D341Med (cell line): ENCODE results near the gene C9orf43.
A peak's percentile ranks its signal among the peaks of the same experiment; 100 is the strongest.
"Not testable (repeated sequence)": the region's sequence is repeated elsewhere in the genome, so short reads cannot be mapped to it uniquely, and the experiment has no call there.

Source experiments
- DNase-seq: peaks from one replicate; pipeline ENCODE4 v3.0.0; 2012; ENCODE audit warnings: low spot score

The C9orf43 gene, protein sequence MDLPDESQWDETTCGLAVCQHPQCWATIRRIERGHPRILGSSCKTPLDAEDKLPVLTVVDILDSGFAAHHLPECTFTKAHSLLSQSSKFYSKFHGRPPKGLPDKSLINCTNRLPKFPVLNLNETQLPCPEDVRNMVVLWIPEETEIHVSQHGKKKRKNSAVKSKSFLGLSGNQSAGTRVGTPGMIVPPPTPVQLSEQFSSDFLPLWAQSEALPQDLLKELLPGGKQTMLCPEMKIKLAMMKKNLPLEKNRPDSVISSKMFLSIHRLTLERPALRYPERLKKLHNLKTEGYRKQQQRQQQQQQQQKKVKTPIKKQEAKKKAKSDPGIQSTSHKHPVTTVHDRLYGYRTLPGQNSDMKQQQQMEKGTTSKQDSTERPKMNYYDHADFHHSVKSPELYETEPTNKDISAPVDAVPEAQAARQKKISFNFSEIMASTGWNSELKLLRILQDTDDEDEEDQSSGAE

GRCh38 chr9:113410207-113410864 lies at the start of gene C9orf43, which contains the start of gene POLE3:
C9orf43 (plus strand) TSS chr9:113410747; CDS start chr9:113413494, 2,747 bp downstream.
POLE3 (minus strand) TSS chr9:113410675; CDS start chr9:113410293, 382 bp downstream.
- DNase-seq: peak; percentile 96

DNA sequence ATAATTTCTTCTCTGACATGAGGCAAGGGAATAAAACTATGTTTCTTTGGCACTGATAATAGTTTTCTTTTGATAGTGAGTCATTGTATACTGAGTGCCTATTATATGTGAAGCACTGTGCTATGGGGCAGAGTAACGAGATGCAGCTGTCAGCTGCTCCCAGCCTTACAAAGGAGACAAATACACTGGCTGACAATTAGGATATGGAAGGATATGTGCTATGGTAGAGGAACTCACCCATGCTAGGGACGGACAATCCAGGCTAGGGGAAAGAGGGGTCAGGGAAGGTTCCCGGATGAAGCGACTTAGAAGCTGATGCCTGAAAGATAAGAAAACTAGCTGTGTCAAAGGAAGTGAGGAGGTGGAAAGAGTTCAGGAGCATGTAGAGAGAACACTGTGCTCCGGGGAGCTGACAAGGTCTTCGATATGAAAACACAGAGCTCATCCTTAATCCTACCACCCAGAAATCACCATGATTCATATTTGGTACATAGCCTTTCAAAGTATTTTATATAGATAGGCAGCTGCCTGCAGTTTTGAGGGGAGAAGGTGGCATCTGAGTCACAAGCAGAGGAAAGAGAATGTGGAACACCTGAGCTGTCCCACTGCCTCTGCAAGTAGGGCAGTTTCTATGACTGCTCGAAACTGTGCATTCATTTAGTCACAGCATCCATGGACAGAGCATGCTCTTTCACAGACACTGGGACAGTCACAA lies 49.1 kb upstream of the C9orf43 start:
- no peak for DNase-seq

DNA sequence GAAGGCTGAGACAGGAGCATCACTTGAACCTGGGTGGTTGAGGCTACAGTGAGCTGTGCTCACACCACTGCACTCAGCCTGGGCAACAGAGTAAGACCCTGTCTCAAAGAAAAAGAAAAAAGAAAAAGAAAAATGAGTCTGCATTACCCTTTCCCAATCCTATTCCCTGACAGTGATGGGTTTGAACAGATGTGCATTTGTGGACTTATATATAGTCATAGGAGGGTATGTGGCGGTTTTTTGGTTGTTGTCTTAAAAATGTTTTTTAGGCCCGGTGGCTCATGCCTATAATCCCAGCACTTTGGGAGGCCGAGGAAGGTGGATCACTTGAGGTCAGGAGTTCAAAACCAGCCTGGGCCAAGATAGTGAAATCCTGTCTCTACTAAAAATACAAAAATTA lies 47.2 kb upstream of the C9orf43 start:
- DNase-seq: no peak

DNA sequence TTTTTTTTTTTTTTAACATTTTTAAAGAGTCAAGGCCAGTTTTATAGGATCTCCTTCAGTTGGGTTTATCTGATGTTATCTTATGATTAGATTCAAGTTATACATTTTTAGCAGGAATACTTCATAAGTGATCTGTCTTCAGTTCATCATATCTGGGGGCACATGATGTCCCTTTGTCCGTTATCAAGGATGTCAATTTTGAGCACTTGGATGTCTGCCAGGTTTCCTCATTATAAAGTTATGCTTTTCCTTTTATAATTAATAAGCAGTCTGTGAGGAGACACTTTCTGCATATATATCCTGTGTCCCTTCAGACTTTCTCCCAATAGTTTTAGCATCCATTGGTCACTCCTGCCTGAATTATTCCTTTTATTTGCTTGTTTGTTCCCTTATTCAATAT lies 45.6 kb upstream of the C9orf43 start:
- no peak for DNase-seq

- not testable (repeated sequence) for DNase-seq
These were observed 44.9 kb upstream of the C9orf43 start for GRCh38 chr9:113365652-113366051.

GRCh38 chr9:113368348-113368981 lies 42.1 kb upstream of the C9orf43 start:
- DNase-seq: no peak

DNA sequence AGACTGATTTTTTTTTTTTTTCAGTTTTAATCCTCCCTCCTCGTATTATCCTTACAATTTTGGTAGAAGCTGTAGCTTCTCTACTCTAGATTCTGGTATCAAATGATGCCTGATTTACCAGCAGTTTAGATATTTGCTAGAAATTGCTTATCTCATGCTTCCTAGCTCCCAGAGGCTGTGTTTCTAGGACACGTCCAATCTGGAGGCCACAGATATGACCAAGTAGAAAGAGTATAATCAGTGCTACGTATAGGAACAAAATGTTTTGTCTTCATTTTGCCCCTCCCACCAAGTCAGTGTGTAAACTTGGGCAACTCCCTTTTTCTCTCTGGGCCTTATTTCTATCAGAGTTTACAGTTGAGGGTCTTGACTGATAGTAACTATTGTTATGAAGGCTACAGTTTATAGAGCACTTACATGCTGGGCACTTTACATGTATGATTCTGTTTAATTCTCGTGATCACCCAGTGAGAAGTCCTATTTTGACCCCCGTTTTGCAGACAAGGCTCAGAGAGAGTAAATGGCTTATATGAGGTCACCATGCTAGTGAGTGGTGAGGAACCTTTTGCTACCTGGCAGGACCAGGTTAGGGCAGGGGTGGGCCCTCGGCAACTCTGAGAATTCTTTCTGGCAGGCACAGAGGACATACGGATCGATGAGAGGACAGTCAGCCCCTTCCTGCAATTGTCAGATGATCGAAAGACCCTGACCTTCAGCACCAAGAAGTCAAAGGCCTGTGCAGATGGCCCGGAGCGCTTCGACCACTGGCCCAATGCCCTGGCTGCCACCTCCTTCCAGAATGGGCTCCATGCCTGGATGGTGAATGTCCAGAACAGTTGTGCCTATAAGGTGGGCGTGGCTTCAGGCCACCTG lies 41.3 kb upstream of the C9orf43 start:
- DNase-seq: no peak

GRCh38 chr9:113369855-113370140 lies 40.7 kb upstream of the C9orf43 start:
- DNase-seq: no peak

- no peak for DNase-seq
These were observed 39.7 kb upstream of the C9orf43 start for GRCh38 chr9:113370806-113371325.

DNA sequence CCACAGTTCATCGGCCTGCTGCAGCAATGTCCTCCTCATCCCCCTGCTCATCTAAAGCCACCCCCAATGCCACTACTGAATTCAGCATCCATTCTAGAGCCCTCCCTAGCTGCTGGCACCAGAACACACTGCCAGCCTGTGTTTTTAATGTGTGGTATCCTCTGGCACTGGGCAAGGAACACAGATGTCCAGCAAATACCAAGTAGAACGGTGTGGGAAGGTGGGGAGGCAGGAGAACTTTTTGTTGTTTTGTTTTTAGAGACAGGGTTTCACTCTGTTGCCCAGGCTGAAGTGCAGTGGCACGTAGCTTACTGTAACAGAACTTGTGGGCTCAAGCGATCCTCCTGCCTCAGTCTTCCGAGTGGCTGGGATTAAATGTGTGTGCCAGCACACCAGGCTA lies 38.5 kb upstream of the C9orf43 start:
- DNase-seq: no peak

- DNase-seq: no peak
These were observed 37.3 kb upstream of the C9orf43 start for GRCh38 chr9:113373256-113373655.

GRCh38 chr9:113373676-113374392 lies 36.7 kb upstream of the C9orf43 start:
- no peak for DNase-seq

GRCh38 chr9:113375057-113376023 lies 35.2 kb upstream of the C9orf43 start:
- DNase-seq: no peak

DNA sequence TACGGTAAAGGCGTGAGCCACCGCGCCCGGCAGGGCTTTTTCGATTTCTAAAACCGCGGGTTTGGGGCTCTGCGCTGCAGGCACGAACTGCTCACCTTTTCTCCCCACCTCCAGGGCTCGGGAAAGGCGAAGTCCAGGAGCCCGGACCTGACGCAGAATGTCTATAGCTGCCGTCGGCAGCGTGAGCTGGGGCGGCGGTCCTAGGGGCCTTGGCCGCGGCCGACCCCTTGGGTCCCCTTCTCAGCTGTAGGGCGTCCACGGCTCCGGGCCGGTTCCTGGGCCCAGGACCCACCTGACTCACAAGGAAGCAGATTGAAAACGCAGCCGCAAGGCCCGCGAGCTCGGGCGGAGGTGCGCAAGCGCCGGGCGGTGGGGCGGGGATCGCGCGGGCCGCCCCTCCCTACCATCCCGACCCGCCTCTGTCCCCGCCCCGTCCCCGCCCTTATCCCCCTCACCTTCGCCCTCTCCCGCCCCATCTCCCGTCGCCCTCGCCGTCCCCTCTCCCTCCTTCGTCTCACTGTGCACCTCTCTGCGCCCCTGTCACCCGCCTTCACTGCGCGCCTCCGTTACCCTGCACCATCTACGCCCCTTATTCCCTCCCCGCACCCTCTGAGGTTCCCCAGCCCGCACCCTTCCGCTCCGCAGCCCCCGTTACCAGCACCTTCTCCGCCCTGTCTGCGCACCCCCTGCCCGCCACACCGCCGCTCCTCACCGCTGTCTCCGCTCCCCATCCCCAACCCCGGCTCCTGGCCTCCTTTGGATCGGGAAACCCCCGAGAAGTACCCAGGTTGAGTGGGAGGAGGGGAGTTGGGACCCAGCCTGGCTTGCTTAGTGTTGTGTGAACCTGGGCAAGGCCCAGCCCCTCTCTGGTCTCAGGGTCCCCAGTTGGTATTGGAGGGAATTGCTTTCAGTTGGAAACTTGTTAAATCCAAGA lies 33.6 kb upstream of the C9orf43 start, which contains the start of gene HDHD3:
Gene HDHD3 (minus strand): TSS at position 353 of the 934 bp plus-strand sequence. CDS start 2,632 bp downstream, outside the sequence.
- peak; percentile 99 for DNase-seq

DNA sequence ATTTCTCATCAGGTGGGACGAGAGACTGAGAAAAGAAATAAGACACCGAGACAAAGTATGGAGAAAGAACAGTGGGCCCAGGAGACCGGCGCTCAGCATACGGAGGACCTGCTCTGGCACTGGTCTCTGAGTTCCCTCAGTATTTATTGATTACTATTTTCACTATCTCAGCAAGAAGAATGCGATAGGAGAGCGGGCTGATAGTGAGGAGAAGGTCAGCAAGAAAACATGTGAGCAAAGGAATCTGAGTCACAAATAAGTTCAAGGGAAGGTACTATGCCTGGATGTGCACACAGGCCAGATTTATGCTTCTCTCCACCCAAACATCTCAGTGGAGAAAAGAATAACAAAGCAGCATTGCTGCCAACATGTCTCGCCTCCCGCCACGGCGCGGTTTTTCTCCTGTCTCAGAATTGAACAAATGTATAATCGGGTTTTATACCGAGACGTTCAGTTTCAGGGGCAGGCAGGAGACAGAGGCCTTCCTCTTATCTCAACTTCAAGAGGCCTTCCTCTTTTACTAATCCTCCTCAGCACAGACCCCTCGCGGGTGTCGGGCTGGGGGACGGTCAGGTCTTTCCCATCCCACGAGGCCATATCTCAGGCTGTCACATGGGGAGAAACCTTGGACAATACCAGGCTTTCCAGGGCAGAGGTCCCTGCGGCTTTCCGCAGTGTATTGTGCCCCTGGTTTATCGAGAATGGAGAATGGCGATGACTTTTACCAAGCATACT lies 31.3 kb upstream of the C9orf43 start:
- not testable (repeated sequence) for DNase-seq

- DNase-seq: not testable (repeated sequence)
These were observed 30.7 kb upstream of the C9orf43 start for GRCh38 chr9:113379829-113380210.

DNA sequence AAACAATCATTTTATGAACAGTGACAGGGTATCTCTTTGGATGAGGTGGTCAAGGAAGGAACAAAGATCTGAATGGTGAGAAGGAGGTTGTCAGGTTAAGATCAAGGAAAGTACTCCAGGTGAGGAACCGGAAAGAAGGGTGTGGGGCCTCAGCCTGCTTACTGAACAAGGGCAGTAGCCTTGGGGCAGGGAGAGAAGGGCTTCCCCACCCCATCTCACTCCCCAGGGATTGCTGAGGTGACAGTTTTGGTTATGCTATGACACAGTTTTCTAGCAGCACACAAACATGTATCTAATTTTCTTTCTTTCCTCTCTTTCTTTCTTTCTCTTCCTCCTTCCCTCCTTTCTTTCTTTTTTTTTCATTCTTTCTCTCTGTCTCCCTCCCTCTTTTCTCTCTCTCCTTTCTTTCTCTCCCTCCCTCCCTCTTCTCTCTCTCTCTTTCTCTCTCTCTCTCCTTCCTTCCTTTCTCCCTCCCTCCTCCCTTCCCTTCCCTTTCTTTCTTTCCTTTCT lies 29.6 kb upstream of the C9orf43 start:
- DNase-seq: no peak
